GM18505 (cell line): ENCODE measurements around the gene ATG16L2.

Experiments used
- ATAC-seq: cut with Tn5 transposase; IDR thresholded peaks from one replicate; pipeline ENCODE4 v1.9.1; 2021; ENCODE audit not compliant: unreplicated experiment
- POLR2A ChIP-seq: IDR thresholded peaks from 4 replicates; pipeline ENCODE4 v1.6.1; 2011; ENCODE audit warnings: borderline replicate concordance; ENCODE audit not compliant: insufficient read depth, insufficient read length; ENCODE audit errors: extremely low read depth

Gene ATG16L2

GRCh38 chr11:72814286-72815109 is at the start of gene ATG16L2:
TSS of gene ATG16L2 (plus strand) at chr11:72814411. CDS start at chr11:72814446, 35 bp downstream.
- peak; percentile 56 for ATAC-seq
- TF ChIP-seq POLR2A: peak; percentile 64

- ATAC-seq: no peak
- no peak for TF ChIP-seq POLR2A
These were observed 49.7 kb upstream of the ATG16L2 start for GRCh38 chr11:72764503-72764902.

- no peak for TF ChIP-seq POLR2A
- no peak for ATAC-seq
These were observed 47.9 kb upstream of the ATG16L2 start for GRCh38 chr11:72766152-72766902.

- no peak for TF ChIP-seq POLR2A
- ATAC-seq: no peak
These were observed 46.8 kb upstream of the ATG16L2 start for GRCh38 chr11:72767203-72768062.

- TF ChIP-seq POLR2A: no peak
- ATAC-seq: no peak
These were observed 45.6 kb upstream of the ATG16L2 start for GRCh38 chr11:72768581-72768980.

GRCh38 chr11:72769680-72770079 is 44.5 kb upstream of the ATG16L2 start:
- no peak for ATAC-seq
- no peak for TF ChIP-seq POLR2A

GRCh38 chr11:72770799-72771198 is 43.4 kb upstream of the ATG16L2 start:
- TF ChIP-seq POLR2A: no peak
- no peak for ATAC-seq

- TF ChIP-seq POLR2A: no peak
- ATAC-seq: no peak
These were observed 42.7 kb upstream of the ATG16L2 start for GRCh38 chr11:72771507-72771906.

- no peak for TF ChIP-seq POLR2A
These were observed 42.2 kb upstream of the ATG16L2 start for GRCh38 chr11:72772059-72772458.

GRCh38 chr11:72773291-72773690 is 40.9 kb upstream of the ATG16L2 start:
- no peak for ATAC-seq
- no peak for TF ChIP-seq POLR2A

More at GRCh38 chr11:72772059-72772458, 42.2 kb upstream of the ATG16L2 start:
- no peak for ATAC-seq

- TF ChIP-seq POLR2A: no peak
- ATAC-seq: no peak
These were observed 40.5 kb upstream of the ATG16L2 start for GRCh38 chr11:72773696-72774095.

- TF ChIP-seq POLR2A: no peak
- ATAC-seq: no peak
These were observed 39.7 kb upstream of the ATG16L2 start for GRCh38 chr11:72774499-72774898.

GRCh38 chr11:72775288-72776110 is 38.7 kb upstream of the ATG16L2 start:
- no peak for ATAC-seq
- no peak for TF ChIP-seq POLR2A
